GM19328 (cell line): ENCODE results near the gene SULT1B1.

Experiments used
- ATAC-seq: cut with Tn5 transposase; IDR thresholded peaks from one replicate; pipeline ENCODE4 v1.9.1; 2021; ENCODE audit warnings: mild to moderate bottlenecking, moderate library complexity; ENCODE audit not compliant: unreplicated experiment

Gene SULT1B1

DNA sequence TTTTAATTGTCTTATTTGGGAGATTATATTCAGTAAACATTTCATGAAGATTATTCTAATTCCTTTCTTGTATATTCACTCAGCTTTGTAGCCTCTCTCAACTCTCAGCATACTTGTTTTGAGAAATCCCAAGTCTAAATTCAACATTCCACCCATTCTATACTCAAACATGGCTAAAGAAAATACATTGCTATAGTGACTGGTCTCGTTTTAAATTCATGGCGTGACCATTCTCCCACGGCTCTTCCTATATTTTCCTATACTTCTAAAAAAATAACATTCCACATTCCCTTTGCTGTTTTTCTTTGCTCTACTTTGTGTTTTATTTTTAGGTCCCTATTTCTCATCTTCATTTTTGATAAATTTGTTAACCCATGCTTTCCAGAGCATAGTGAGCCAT is 58.2 kb downstream of the SULT1B1 start:
- no peak for ATAC-seq

DNA sequence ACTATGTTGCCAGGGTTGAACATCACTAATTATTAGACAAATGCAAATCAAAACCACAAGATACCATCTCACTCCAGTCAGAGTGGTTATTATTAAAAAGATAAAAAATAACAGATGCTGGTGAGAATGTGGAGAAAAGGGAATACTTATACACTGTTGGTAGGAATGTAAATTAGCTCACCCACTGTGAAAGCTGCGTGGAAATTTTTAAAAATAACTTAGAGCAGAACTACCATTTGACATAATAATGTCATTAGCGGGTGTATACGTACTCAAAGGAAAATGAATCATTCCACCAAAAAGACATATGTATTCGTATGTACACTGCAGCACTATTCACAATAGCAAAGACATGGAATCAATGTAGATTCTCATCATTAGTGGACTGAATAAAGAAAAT is 58.7 kb downstream of the SULT1B1 start:
- no peak for ATAC-seq

DNA sequence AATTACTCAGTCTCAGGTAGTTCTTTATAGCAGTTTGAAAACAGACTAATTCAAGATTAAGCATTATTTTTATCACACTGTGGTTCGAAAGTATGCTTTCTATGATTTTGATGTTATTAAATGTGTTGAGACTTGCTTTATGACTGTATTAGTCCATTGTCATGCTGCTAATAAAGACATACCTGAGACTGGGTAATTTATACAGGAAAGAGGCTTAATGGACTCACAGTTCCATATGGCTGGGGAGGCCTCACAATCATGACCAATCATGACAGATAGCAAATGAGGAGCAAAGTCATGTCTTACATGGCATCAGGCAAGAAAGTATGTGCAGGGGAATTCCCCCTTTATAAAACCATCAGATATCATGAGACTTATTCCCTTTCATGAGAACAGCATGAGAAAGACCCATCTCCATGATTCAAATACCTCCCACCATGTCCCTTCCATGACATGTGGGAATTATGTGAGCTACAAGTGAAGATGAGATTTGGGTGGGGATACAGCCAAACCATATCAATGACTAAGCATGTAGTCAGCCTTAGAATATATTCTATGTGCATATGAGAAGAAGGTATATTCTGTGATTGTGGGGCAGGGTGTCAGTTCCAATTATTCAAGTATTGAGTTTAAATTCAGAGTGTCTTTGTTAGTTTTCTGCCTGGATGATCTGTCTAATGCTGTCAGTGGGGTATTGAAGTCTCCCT is 62.7 kb downstream of the SULT1B1 start:
- no peak for ATAC-seq

DNA sequence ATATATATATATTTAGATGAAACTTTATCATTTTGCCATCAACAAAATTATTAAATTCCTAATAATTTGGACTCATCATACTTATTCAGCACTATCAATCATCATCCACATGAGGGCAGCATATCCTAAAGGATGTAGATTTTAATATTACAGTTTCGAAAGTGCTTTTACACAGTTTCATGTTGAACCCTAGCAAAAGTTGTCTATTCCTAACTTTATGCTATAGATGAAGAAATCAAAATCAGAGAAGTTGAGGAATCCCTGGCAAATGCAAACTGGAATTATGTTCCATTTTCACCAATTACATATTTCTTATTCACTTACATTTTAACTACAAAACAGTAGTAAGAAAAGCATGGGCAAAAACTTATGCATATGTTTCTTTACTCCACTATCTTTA is 70.8 kb downstream of the SULT1B1 start:
- no peak for ATAC-seq

DNA sequence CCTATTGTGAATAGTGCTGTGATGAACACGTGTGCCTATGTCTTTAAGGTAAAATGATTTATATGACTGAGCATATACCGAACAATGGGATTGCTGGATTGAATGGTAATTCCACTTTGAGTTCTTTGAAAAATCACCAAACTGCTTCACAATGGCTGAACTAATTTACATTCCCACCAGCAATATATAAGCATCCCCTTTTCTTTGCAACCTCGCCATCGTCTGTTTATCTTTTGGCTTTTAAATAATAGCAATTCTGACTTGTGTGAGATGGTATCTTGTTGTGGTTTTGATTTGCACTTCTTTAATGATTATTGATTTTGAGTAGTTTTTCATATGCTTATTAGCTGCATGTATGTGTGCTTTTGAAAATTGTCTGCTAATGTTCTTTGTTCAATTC is 75.6 kb downstream of the SULT1B1 start:
- no peak for ATAC-seq
